SK-N-SH (cell line): ENCODE measurements around the gene C13orf46. TPM values are rescaled to one million over a fixed set of nuclear protein-coding genes. Genes with fewer than 3 reads are reported as not detected.

Experiments used
- CTCF ChIA-PET: fragments of 300-600, 350-600 bp; formaldehyde crosslinking; extraction: SDS; loops from one replicate; lab custom pipeline; 2021; lab: Yijun Ruan, JAX
- POLR2A ChIA-PET: fragments of 350-600 bp; sonication (Branson Sonifier 250); formaldehyde crosslinking; extraction: SDS; loops from one replicate; lab custom pipeline; 2020; ENCODE audit warnings: antibody characterized with exemption, inconsistent platforms; lab: Yijun Ruan, JAX
- DNase-seq: peaks from one replicate; pipeline ENCODE4 v3.0.0; 2012
- H2AFZ ChIP-seq: fragments of 200-600 bp; sonication (generic); 2 replicates; pipeline ENCODE4 v1.8.1; 2016; ENCODE audit warnings: antibody characterized with exemption, mild to moderate bottlenecking, low read depth
- H3F3A ChIP-seq: fragments of 200-600 bp; sonication (generic); replicated peaks from 2 replicates; pipeline ENCODE3; 2016; ENCODE audit warnings: antibody characterized with exemption, mild to moderate bottlenecking; ENCODE audit not compliant: insufficient read depth
- H3K27ac ChIP-seq, 2 experiments: fragments of 200-500 bp in 1 of 2; fragments of 200-600 bp in 1 of 2; sonication (Bioruptor generic) in 1 of 2; sonication (generic), shearing (Covaris generic) in 1 of 2; 2 replicates each; pipeline versions ENCODE4 v1.5.1 to v1.6.1; 2014 to 2016; ENCODE audit warnings: low read depth in 2 of 2, inconsistent platforms in 1 of 2, low read length in 1 of 2, mild to moderate bottlenecking in 1 of 2, mixed read lengths in 1 of 2
- H3K27me3 ChIP-seq: fragments of 200-600 bp; sonication (generic), shearing (Covaris generic); 2 replicates; pipeline ENCODE4 v1.6.1; 2016; ENCODE audit warnings: mixed run types; ENCODE audit not compliant: insufficient read depth
- H3K36me3 ChIP-seq, 2 experiments: fragments of 200-500 bp in 1 of 2; fragments of 200-600 bp in 1 of 2; sonication (Bioruptor generic) in 1 of 2; sonication (generic) in 1 of 2; replicated peaks in 1 of 2; 2 replicates each; pipeline versions ENCODE3 to v1.5.1; 2014 to 2016; ENCODE audit warnings: low read length in 1 of 2, mild to moderate bottlenecking in 1 of 2; ENCODE audit not compliant: insufficient read depth in 2 of 2, control insufficient read depth in 1 of 2
- H3K4me1 ChIP-seq, 2 experiments: fragments of 200-500 bp in 1 of 2; fragments of 200-600 bp in 1 of 2; sonication (Bioruptor generic) in 1 of 2; sonication (generic), shearing (Covaris generic) in 1 of 2; 2 replicates each; pipeline versions ENCODE4 v1.5.1 to v1.6.1; 2014 to 2016; ENCODE audit warnings: low read depth in 1 of 2, low read length in 1 of 2, mixed run types in 1 of 2; ENCODE audit not compliant: insufficient read depth in 2 of 2, control insufficient read depth in 1 of 2
- H3K4me2 ChIP-seq: fragments of 200-600 bp; sonication (generic), shearing (Covaris generic); 2 replicates; pipeline ENCODE4 v1.6.1; 2017; ENCODE audit warnings: mixed run types
- H3K4me3 ChIP-seq, 2 experiments: fragments of 200-500 bp in 1 of 2; fragments of 200-600 bp in 1 of 2; sonication (Bioruptor generic) in 1 of 2; sonication (generic), shearing (Covaris generic) in 1 of 2; 2 replicates each; pipeline versions ENCODE4 v1.5.1 to v1.8.1; 2014 to 2016; ENCODE audit warnings: low read depth in 2 of 2, inconsistent platforms in 1 of 2, low read length in 1 of 2, mild to moderate bottlenecking in 1 of 2, mixed read lengths in 1 of 2, moderate library complexity in 1 of 2
- H3K79me2 ChIP-seq: fragments of 200-600 bp; sonication (generic); 2 replicates; pipeline ENCODE4 v1.8.1; 2017; ENCODE audit warnings: mild to moderate bottlenecking; ENCODE audit not compliant: insufficient read depth
- H3K9ac ChIP-seq: fragments of 200-600 bp; sonication (generic); 2 replicates; pipeline ENCODE4 v1.6.1; 2017; ENCODE audit warnings: mixed run types
- H3K9me2 ChIP-seq: fragments of 200-600 bp; sonication (generic); 2 replicates; pipeline ENCODE4 v1.6.1; 2017; ENCODE audit warnings: mixed run types
- H3K9me3 ChIP-seq: fragments of 200-600 bp; sonication (generic); 2 replicates; pipeline ENCODE4 v1.6.1; 2017; ENCODE audit warnings: mixed run types, mild to moderate bottlenecking, moderate library complexity
- H4K20me1 ChIP-seq: fragments of 200-600 bp; sonication (generic); 2 replicates; pipeline ENCODE4 v1.6.1; 2017; ENCODE audit warnings: mild to moderate bottlenecking, mixed run types; ENCODE audit not compliant: insufficient read depth
- CTCF ChIP-seq: fragments of 200-600 bp; sonication (generic); IDR thresholded peaks from 2 replicates; pipeline ENCODE4 v1.6.1; 2017; ENCODE audit warnings: antibody characterized with exemption, mild to moderate bottlenecking, moderate library complexity
- FOSL2 ChIP-seq: IDR thresholded peaks from 2 replicates; pipeline ENCODE4 v1.4.0; 2012; ENCODE audit warnings: low read depth, mild to moderate bottlenecking, moderate library complexity, borderline replicate concordance
- GATA2 ChIP-seq: sonication (generic); formaldehyde crosslinking; IDR thresholded peaks from 2 replicates; pipeline ENCODE4 v1.5.0; 2020; ENCODE audit warnings: mild to moderate bottlenecking, missing genetic modification reagents
- MEF2A ChIP-seq: IDR thresholded peaks from 2 replicates; pipeline ENCODE4 v1.4.0; 2012; ENCODE audit warnings: low read depth, borderline replicate concordance
- NRF1 ChIP-seq: IDR thresholded peaks from 2 replicates; pipeline ENCODE4 v1.6.1; 2012; ENCODE audit warnings: low read depth, mild to moderate bottlenecking, low read length
- SIN3A ChIP-seq: IDR thresholded peaks from 2 replicates; pipeline ENCODE4 v1.6.1; 2012; ENCODE audit warnings: low read depth, mild to moderate bottlenecking, low read length, moderate library complexity, borderline replicate concordance
- TCF12 ChIP-seq: IDR thresholded peaks from 2 replicates; pipeline ENCODE4 v1.4.0; 2012
- TEAD4 ChIP-seq: IDR thresholded peaks from 2 replicates; pipeline ENCODE4 v1.4.0; 2012; ENCODE audit warnings: mild to moderate bottlenecking, borderline replicate concordance; ENCODE audit not compliant: insufficient read depth
- YY1 ChIP-seq: IDR thresholded peaks from 2 replicates; pipeline ENCODE4 v1.4.0; 2012; ENCODE audit warnings: low read depth, mild to moderate bottlenecking
- ZBTB33 ChIP-seq: IDR thresholded peaks from 2 replicates; pipeline ENCODE4 v1.4.0; 2012; ENCODE audit warnings: low read depth, borderline replicate concordance
- WGBS: methylation state at CpG from one replicate; pipeline ENCODE4 v1.1.6; 2017; ENCODE audit warnings: low lambda C conversion rate; 5-methylcytosine and 5-hydroxymethylcytosine counted together
- polyA plus RNA-seq, 3 experiments: library from polyadenylated mRNA; depleted of rRNA; stranded (reverse); fragments of >200 nt; gene quantifications; 2 replicates each; pipeline ENCODE4 v1.2.3, GENCODE V29; 2012

Gene C13orf46
- polyA plus RNA-seq, 1 of the 3 experiments (the other 2 are of a cell fraction), result 1.7 TPM

- peaks cover 0 to 4% of the 10 kb centered on the region in 2 experiments for H3K36me3 ChIP-seq
- H3K4me2 ChIP-seq, result no peak overlapping the region
Observed at GRCh38 chr13:113912596-113912995, 61.3 kb downstream of the C13orf46 start.

More at GRCh38 chr13:113912596-113912995, 61.3 kb downstream of the C13orf46 start:
- CTCF ChIA-PET, result no interaction called here
- Histone ChIP-seq H3K27me3 (no peaks in the 10 kb centered on the region), H3K9me2 (no peaks in the 10 kb centered on the region), H4K20me1 (no peaks in the 10 kb centered on the region), H3K9ac (no peak overlapping the region), H3K27ac (no peak overlapping the region), H2AFZ (no peak overlapping the region), H3F3A (peaks cover 13% of the 10 kb centered on the region), H3K4me1 (peaks cover 11 to 13% of the 10 kb centered on the region in 2 experiments), H3K9me3 (peaks cover 12% of the 10 kb centered on the region), H3K4me3 (no peak overlapping the region), H3K79me2 (no peaks in the 10 kb centered on the region)
- POLR2A ChIA-PET, result no interaction called here
- no peak for DNase-seq
- 38% methylated on average over 3 of the region's 3 CpGs for WGBS
- TF ChIP-seq MEF2A, result no peak
- no peak for TF ChIP-seq GATA2 (CRISPR knock-in tag)
- no peak for TF ChIP-seq YY1
- TF ChIP-seq FOSL2, result no peak
- TF ChIP-seq SIN3A, result no peak
- no peak for TF ChIP-seq CTCF
- TF ChIP-seq NRF1, result no peak
- no peak for TF ChIP-seq TCF12
- TF ChIP-seq TEAD4, result no peak
- no peak for TF ChIP-seq ZBTB33
